Cardiac muscle cell (in vitro differentiated cells and primary cell): ENCODE data around the gene FAM20C. TPM values are rescaled to one million over a fixed set of nuclear protein-coding genes. Genes with fewer than 3 reads are reported as not detected.

Experiments
- DNase-seq, 2 donors: peaks; one replicate each; pipeline versions ENCODE4 v3.0.0 to v3.0.0-alpha.2; 2010 to 2017; ENCODE audit warnings: low read depth in 1 of 2, low spot score in 1 of 2
- H3K27ac ChIP-seq: fragments of 200-600 bp; sonication (generic); 2 replicates; pipeline ENCODE4 v1.5.1; 2016
- H3K27me3 ChIP-seq: fragments of 200-600 bp; sonication (generic); 2 replicates; pipeline ENCODE4 v1.6.0; 2016; ENCODE audit warnings: control low read depth
- H3K36me3 ChIP-seq: fragments of 200-600 bp; sonication (generic); 2 replicates; pipeline ENCODE4 v1.5.1; 2016; ENCODE audit warnings: control low read depth
- H3K4me1 ChIP-seq: fragments of 200-600 bp; sonication (generic); 2 replicates; pipeline ENCODE4 v1.8.1; 2017; ENCODE audit warnings: low read depth, mild to moderate bottlenecking, mixed run types
- H3K4me3 ChIP-seq: fragments of 200-600 bp; sonication (generic); 2 replicates; pipeline ENCODE4 v1.5.1; 2016; ENCODE audit warnings: mild to moderate bottlenecking
- H3K9me3 ChIP-seq: fragments of 200-600 bp; sonication (generic); 2 replicates; pipeline ENCODE4 v1.5.1; 2017; ENCODE audit warnings: low read depth, mild to moderate bottlenecking, control low read depth
- polyA plus RNA-seq: library from polyadenylated mRNA; unstranded; fragments of >200 nt; fragmentation: Nextera tagmentation; extraction: Ambion mirVana; gene quantifications from 2 replicates; pipeline ENCODE4 v1.2.1, GENCODE V29; 2016
- total RNA-seq: library from RNA; depleted of rRNA; stranded (reverse); fragments of >200 nt; gene quantifications from 2 replicates; pipeline ENCODE4 v1.2.3, GENCODE V29; 2016
- TF ChIP-seq, protein P1 (sequence below): IDR thresholded peaks from 2 replicates; pipeline ENCODE4 v1.5.1; 2012; ENCODE audit warnings: low read depth, mild to moderate bottlenecking, low read length

The FAM20C gene
- total and polyA plus RNA-seq, 2 experiments from 2014 or later = 4.9 to 15.7 TPM

DNA sequence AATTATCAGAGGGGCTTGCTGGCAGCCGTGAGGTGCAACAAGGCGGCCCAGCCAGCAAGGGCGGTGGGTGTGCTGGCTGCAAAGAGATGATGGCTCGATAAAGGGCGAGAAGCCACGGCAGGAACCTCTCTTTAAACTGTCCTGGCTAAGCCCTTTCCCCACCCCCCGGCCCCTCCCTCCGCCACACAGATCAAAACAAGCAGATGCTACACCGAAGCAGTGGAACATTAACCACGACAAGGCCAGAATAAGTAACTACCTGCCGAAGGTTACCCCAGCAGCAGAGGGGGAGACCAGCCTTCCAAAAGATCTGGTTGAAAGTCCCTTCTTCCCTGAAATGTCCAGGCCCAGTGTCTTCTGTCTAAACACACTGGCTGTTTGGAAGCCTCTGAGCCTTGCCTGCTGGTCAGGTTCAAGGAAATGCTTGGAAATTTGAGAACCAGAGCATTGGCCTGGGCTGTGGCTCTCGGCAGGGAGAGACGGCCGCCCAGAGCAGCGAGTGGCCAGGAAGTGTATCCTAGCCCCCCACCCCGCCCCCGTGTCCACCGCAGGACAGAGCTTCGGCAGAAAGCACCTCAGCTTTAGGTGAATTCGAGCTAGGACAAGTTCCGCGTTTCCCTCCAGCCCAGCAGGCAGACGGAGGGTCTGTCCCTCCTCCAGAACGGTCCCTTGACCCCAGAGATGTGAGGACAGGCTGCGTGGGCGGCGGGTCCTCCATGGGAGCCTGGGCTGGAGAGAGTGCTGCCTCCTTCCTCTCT lies 2.1 kb downstream of the FAM20C start:
- Histone ChIP-seq H3K4me3 (peak overlapping the region; percentile 41), H3K27ac (no peak overlapping the region), H3K27me3 (peaks cover 15% of the 10 kb centered on the region), H3K4me1 (no peaks in the 10 kb centered on the region), H3K36me3 (no peaks in the 10 kb centered on the region), H3K9me3 (no peaks in the 10 kb centered on the region)
- TF ChIP-seq, protein P1, sequence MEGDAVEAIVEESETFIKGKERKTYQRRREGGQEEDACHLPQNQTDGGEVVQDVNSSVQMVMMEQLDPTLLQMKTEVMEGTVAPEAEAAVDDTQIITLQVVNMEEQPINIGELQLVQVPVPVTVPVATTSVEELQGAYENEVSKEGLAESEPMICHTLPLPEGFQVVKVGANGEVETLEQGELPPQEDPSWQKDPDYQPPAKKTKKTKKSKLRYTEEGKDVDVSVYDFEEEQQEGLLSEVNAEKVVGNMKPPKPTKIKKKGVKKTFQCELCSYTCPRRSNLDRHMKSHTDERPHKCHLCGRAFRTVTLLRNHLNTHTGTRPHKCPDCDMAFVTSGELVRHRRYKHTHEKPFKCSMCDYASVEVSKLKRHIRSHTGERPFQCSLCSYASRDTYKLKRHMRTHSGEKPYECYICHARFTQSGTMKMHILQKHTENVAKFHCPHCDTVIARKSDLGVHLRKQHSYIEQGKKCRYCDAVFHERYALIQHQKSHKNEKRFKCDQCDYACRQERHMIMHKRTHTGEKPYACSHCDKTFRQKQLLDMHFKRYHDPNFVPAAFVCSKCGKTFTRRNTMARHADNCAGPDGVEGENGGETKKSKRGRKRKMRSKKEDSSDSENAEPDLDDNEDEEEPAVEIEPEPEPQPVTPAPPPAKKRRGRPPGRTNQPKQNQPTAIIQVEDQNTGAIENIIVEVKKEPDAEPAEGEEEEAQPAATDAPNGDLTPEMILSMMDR = no peak
- peak; percentile 33 to 56 for DNase-seq

DNA sequence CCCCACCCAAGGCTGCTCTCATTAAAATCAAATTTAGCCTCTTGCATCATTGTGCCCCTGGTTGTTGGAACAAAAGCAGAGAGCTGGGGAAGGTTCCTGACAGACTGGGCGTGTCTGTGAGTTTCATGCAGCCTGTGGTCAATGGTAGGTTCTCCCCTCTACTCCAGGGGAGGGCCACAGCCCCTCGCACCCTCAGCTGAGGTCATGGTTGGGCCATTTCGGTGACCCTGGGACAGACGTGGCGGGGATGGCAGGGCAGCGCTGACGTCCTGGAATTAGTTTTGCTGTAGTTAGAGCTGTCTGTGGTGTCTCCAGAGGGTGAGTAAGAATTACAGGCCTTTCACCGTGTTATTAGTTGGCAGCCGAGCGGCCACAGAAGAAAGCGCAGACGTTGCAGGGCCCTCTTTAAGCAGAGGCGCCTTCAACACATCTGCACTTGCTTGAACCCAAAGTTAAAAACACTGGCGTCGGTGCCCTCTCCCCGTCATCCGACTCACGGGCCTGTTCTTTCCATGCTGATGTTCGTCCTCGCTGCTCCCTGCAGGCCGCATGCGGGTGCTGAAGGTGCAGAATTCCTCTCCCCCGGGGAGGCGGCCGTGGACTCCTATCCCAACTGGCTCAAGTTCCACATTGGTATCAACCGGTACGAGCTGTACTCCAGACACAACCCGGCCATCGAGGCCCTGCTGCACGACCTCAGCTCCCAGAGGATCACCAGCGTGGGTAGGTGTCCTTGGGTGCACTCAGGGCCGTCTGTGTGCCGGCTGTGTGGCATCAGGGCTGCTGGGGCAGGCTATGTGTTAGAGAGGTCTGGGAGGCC lies 2.8 kb downstream of the FAM20C start:
- DNase-seq = peak in 1 of 2 donors; percentile 38
- TF ChIP-seq, protein P1 = no peak
- no peak overlapping the region for H3K27ac ChIP-seq
- no peaks in the 10 kb centered on the region for H3K9me3 ChIP-seq
- no peaks in the 10 kb centered on the region for H3K36me3 ChIP-seq
- peaks cover 15% of the 10 kb centered on the region for H3K27me3 ChIP-seq
- no peaks in the 10 kb centered on the region for H3K4me1 ChIP-seq
- H3K4me3 ChIP-seq = no peak overlapping the region

DNA sequence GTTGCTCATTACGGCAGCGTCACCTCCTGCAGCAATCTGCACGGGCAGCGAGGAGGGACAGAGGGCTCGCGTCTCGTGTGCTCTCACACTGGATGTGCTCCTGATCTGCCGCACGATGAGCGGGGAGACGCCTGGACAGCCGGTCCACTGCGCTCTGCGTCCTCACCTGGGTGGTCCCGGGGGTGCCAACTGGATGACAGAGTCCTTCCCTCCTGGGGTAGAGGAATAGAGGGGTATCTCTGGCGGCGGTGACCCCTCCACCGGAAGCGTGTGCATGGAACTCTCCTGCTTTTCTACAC lies 3.4 kb downstream of the FAM20C start:
- DNase-seq = no peak
- no peaks in the 10 kb centered on the region for H3K36me3 ChIP-seq
- no peak overlapping the region for H3K27ac ChIP-seq
- no peaks in the 10 kb centered on the region for H3K4me1 ChIP-seq
- TF ChIP-seq, protein P1 = no peak
- H3K27me3 ChIP-seq = peaks cover 15% of the 10 kb centered on the region
- no peaks in the 10 kb centered on the region for H3K9me3 ChIP-seq
- H3K4me3 ChIP-seq = no peak overlapping the region

DNA sequence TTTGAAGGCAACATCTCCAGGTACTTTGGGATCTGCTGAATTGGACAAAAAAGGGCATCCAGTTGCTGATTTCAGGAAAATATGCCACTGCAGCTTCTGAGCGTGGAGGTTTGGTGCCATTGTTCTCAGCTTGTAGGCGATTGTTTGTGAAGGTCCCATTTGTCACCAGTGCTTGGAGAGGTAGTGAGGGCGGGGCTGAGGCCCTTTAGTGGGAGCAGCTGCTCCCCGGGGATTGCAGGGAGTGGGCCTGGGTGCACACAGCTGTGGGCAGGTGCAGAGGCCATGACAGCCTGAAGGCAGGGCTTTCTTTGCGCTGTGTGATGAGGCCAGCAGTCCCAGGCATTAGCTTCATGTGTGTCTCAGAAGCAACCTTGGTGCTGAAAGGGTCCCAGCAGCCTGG lies 3.9 kb downstream of the FAM20C start:
- Histone ChIP-seq H3K4me1 (no peaks in the 10 kb centered on the region), H3K9me3 (no peaks in the 10 kb centered on the region), H3K27me3 (peaks cover 15% of the 10 kb centered on the region), H3K36me3 (no peaks in the 10 kb centered on the region), H3K27ac (no peak overlapping the region), H3K4me3 (no peak overlapping the region)
- no peak for DNase-seq
- TF ChIP-seq, protein P1 = no peak

DNA sequence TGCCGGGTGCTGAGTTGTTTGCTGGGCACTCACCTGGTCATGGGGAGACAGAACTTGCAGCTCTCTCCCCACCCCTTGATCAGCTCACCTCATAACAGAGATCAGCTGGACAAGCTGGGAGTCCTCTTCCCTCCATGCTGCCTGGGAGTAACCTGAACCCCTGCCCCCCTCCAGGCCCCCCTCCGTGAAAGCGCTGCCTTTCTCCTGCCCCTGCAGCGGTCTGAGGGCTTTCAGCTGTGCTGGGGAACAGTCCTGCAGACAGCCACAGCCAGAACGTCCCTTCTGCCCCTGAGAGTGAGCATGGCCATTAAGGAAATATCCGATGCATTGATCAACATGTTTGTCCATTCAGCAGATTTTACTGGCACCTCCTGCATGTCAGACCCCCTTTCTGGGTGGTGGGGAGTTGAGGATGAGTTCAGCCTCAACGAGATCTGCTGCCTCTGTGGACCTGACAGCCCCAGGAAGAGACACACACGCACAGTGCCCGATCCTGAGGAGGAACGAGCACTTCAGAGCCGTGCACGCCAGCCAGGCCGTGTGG lies 4.5 kb downstream of the FAM20C start:
- no peak overlapping the region for H3K27ac ChIP-seq
- no peaks in the 10 kb centered on the region for H3K9me3 ChIP-seq
- H3K4me3 ChIP-seq = no peak overlapping the region
- H3K4me1 ChIP-seq = no peaks in the 10 kb centered on the region
- no peak for DNase-seq
- TF ChIP-seq, protein P1 = no peak
- H3K36me3 ChIP-seq = no peaks in the 10 kb centered on the region
- peaks cover 15% of the 10 kb centered on the region for H3K27me3 ChIP-seq
